SIG-M5 treated with dmso at 0.1 percent for 504 hours (cell line): Measurements from ENCODE around the gene ATF7IP2.
"Not testable (repeated sequence)": the region's sequence is repeated elsewhere in the genome, so short reads cannot be mapped to it uniquely, and the experiment has no call there.

ENCODE experiments used
- DNase-seq: peaks from one replicate; lab custom pipeline; 2025; ENCODE audit not compliant: unreplicated experiment; lab: John Stamatoyannopoulos, UW

ATF7IP2 gene

DNA sequence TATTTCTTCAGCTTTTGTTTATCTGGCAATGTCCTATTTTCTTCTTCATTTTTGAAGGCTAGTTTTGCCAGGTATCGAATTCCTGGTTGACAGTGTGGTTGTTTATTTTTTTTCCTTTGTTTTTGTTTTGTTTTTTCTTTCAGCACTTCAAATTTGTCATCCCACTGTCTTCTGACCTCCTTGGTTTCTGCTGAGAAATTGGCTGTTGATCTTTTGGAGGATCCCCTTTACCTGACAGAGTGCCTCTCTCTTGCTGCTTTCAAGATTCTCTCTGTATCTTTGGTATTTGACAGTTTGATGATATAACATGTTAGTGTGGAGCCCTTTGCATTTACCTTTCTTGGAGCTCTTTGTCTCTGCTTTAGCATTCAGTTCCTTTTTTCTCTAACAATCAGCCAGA is 9.6 kb upstream of the ATF7IP2 start:
- no peak for DNase-seq

DNA sequence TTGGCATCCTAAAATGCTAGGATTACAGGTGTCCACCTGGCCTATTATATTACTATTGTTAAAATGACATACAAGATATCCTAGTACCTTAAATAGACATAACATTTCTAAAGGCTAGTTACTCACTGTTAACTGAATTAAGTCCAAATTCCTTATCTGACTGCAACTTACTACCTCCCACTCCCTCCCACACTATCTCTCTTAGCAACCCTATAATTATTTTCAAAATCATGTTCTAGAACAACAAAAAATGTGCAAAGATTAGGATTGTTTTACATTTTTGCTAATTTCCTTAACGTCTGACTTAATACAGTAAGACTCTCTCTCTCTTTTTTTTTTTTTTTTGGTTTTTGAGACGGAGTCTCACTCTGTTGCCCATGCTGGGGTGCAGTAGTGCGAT is 2.2 kb upstream of the ATF7IP2 start:
- no peak for DNase-seq

DNA sequence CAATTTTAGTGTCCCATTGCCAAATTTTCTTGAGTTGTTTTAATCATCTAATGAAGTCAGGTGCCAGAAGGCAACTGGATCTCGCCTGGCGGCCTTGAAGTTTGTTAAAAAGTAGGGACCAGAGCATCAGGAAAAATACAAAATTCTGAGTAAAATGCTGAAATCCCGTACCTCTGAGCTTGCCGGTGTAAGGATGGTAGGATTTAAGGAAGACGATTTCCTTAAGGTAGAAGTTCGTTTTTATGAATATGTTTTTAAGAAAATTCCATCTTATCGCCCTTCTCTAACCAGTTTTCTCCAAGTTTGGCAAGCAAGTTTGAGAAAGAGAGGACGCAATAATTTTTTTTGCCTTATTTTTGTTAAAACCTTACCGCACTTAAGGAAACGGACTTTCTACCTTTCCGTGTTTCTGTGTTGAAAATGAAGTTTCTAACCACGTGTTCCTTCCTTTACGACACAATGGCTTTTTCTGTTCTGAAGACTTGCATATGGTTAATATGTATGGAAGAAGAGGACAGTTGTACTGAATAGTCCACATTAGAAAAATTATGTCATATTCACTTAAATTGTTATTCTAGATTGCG is 748 bp downstream of the ATF7IP2 start:
- DNase-seq: peak; percentile 42

DNA sequence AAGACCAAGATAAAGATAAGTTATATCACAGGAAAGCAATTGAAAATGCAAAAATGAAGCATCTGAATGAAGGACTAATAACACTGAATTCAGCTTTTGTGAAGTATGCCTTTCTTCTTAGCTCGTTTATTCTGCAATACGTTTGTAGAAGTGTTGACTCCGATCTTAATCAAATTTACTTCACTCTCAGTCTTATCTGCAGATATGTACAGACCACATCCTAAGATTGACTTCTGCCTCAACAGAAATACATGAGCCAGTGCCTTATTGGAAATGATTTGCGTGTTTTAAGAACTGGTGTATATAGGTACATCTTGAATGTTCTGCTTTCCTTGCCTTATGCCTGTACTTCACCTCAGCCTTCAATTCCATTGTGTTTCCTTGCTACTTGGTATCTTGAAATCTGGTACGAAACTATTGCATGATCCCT is 1.3 kb downstream of the ATF7IP2 start:
- DNase-seq: no peak

DNA sequence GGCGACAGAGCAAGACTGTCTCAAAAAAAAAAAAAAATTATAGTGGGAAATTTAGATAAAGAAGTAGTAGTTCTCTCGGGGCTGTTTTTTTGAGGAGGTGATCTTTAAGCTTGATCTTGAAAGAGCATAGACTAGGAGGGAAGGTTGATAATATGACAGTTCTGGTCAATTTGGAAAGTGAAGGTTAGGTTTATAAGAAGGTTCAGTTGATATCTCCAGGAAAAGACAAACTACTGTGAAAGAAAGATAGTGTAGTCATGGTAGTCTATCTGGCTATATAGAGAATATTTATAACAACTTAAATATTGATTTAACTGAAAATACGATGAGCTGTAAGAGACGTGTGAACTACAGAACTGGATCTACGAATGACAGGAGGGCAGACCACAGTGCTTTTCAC is 3.1 kb downstream of the ATF7IP2 start:
- DNase-seq: no peak

DNA sequence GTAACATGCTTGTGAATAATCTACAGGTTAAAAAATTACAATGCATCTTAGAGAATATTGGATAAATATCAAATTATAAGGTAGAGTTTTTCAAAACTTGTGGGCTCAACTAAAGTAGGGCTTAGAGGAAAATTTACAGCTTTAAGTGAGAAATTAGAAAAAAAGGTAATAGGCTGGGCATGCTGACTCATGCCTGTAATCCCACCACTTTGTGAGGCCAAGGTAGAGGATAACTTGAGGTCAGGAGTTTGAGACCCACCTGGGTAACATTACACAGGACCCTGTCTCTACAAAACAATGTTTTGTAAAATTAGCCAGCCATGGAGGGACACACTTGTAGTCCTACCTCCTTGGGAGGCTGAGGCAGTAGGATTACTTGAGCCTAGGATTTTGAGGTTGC is 4.5 kb downstream of the ATF7IP2 start:
- no peak for DNase-seq

DNA sequence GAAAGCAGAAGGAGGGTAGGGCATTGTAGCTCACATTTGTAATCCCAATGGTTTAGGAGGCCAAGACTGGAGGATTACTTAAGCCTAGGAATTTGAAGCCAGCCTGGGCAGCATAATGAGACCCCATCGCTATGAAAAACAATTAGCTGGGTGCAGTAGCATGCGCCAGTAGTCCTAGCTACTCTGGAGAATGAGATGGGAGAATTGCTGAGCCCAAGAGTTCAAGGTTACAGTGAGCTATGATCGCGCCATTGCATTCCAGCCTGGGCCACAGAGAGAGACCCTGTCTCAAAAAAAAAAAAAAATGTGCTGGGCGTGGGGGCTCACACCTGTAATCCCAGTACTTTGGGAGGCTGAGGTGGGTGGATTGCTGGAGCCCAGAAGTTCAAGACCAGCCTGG is 5.0 kb downstream of the ATF7IP2 start:
- DNase-seq: no peak

DNA sequence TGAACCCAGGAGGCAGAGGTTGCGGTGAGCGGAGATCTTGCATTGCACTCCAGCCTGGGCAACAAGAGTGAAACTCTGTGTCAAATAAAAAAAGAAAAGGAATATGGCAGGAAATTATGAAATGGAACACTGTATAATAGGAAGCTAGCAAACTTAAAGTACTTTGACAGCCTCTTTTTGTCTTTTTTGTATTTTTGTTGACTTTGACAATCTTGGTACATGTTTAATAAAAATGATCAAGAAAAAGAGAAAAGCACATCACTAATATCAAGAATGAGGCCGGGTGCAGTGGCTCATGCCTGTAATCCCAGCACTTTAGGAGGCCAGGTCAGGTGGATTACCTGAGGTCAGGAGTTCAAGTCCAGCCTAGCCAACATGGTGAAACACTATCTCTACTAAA is 5.5 kb downstream of the ATF7IP2 start:
- no peak for DNase-seq

DNA sequence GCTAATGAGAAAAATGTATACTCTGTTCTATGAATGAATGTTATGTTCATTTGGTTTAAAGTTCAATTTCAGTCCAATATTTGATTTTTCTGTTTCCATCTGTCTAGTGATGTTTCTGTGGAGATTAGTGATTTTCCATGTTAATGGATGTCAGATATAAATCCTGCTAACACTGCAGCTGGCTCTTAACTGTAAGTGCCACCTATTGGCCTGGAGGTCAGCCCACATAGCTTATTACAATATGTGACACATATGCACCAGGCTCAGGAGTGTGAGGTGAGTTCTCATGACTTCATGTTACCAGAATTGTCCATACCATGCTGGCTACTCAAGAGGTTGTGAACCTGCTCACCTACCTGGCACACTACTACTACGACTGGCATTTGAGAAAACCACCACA is 17.1 kb downstream of the ATF7IP2 start:
- no peak for DNase-seq

DNA sequence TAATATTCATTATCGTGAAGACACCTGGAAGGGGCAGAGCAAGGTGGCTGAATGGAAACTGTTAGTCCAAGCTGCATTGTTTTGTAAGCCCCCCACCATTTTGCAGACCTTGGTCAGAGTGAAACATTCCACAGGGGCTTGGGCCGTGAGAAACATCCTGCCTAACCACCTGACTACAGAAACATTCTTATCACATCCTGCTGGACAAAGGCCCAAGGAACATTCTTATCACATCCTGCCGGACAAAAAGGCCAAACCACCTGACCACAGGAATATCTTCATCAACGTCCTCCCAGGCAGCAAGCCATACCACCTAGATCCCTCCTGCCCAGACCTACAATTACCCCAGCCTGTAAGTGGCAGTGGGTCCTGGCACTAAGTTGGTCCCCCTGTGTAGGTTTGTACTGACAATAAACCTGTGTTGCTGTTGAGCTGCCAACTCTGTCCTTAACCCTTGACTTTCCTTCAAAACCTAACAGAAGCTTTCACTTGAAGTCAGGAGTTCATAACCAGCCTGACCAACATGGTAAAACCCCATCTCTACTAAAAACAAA is 19.6 kb downstream of the ATF7IP2 start:
- DNase-seq: no peak

DNA sequence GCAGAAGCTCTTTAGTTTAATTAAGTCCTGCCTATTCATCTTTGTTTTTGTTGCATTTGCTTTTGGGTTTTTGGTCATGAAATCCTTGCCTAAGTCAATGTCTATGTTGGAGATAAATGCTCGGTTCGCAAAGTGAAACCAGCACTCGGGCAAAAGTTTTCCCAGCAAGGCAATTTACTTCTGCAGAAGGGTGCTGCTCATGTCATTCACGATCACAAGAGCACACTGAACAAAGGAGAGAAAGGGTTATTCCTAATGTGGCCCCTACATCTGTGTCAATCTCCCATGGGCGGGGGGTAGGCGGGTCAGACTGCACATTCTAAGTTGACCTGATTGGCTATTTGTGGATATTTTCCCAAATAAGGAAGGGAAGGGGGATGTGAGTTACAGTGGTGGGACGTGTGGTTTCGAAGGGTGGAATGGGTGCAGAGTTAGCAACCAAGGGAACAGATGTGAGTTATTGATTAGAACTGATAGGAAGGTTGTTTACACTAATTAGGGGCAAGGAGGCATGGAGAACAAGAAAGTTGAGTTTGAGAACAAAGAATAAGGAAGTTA is 23.0 kb downstream of the ATF7IP2 start:
- no peak for DNase-seq

DNA sequence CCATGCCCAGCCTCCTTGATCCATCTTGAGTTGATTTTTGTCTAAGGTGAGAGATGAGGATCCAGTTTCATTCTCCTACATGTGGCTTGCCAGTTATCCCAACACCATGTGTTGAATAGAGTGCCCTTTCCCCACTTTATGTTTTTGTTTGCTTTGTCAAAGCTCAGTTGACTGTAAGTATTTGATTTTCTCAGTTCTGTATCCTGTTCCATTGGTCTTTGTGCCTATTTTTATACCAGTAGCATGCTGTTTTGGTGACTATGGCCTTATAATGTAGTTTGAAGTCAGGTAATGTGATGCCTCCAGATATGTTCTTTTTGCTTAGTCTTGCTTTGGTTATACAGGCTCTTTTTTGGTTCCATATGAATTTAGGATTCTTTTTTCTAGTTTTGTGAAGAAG is 23.9 kb downstream of the ATF7IP2 start:
- DNase-seq: not testable (repeated sequence)

DNA sequence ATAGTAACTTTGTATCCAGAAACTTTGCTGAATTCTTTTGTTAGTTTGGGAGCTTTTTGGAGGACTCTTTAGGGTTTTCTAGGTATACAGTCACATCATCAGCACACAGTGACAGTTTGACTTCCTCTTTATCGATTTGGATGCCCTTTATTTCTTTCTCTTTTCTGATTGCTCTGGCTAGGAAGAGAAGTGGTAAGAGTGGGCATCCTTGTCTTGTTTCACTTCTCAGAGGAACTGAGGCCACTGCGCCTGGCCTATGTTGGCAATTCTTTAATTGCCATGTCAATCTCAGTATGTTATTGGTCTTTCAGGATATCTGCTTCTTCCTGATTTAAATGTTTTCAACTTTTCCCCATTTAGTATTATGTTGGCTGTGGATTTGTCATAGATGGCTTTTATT is 24.6 kb downstream of the ATF7IP2 start:
- DNase-seq: no peak

DNA sequence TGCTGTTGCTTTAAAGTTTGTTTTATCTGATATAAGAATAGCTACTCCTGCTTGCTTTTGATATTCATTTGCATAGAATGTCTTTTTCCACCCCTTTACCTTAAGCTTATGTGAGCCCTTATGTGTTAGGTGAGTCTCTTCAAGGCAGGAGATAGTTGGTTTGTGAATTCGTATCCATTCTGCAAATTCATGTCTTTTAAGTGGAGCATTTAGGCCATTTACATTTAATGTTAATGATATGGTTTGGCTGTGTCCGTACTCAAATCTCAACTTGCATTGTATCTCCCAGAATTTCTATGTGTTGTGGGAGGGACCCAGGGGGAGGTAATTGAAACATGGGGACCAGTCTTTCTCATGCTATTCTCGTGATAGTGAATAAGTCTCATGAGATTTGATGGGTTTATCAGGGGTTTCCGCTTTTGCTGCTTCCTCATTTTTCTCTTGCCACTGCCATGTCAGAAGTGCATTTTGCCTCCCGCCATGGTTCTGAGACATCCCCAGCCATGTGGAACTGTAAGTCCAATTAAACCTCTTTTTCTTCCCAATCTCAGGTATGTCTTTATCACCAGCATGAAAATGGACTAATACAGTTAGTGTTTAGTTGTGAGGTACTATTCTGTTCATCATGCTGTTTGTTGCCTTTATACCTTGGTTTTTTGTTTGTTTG is 27.2 kb downstream of the ATF7IP2 start:
- DNase-seq: no peak

DNA sequence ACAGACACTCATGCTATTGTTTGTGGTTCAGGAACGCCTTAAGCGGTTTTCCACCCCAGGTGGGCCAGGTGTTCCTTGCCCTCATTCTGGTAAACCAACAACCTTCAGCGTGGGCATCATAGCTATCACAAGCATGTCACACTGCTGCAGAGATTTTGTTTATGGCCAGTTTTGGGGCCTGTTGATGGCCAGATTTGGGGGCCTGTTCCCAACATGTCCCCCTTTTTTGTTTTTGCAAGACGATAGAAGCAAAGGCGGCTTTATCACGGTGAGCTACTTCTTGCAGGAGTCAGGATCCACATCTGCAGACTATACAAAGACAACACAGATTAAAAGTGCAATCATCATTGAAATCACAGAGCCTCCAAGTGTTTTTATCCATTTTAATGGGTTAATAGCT is 32.3 kb downstream of the ATF7IP2 start:
- not testable (repeated sequence) for DNase-seq

DNA sequence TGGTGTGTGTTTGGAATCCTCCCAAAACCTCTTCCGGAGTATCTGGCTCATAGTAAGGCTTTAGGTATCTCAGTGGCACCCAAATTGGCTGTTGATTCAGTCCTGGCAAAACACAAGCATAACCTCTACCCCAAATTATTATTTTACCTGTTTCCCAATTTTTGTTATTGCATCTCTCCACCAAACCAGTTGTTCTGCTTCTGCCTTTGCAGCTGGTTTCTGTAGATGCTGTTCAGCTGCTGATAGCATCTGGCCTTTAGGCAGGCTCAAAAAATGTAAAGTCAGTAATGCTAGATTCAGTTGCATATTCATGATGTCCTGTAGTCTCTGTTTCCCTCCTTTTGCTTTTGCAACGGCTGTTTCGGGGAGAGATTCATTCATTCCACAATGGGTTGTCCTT is 33.8 kb downstream of the ATF7IP2 start:
- DNase-seq: no peak

DNA sequence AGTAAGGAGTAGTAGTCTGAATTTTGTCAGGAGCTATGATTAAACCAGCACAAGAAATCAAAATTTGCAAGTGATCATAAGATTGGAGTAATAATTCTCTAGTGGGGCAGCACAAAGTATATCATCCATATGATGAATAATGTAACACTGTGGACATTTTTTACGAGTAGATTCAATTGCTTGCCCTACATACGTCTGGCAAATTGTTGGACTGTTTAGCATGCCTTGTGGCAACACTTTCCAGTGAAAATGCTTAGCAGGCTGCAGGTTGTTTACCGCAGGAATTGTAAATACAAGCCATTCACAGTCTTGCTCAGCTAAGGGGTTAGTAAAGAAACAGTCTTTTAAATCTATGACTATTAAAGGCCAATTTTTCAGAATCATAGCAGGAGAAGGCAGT is 35.7 kb downstream of the ATF7IP2 start:
- DNase-seq: no peak

DNA sequence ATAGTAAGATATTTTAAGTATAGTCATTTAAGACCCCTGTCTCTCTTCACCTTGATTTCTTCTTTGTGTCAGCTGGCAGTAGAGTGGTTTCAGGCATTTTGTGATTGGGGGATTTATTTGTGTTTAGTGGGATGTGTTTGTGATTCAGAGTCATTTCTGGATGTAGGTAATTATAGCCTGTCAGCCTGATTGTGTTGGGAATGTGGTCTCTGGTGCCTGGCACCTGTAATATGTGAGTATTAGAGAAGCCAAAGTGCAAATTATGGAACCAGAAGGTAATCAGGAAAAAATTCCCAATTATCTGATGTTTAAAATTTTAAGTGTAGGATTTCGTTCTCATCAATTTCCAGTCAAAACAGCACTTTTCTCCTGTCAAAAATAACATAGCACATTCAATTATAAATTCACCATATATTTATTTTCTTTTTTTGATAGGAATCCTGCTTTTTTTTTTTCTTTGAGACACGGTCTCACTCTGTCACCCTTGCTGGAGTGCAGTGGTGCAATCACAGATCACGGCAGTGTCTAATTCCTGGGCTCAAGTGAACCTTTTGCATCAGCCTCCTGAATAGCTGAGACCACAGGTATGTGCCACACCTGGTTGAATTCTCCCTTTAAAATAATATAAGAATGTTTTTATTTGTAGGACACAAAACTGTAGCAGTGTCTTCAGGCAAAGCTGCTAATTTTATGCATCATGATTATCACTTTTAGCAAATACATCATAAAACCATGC is 42.7 kb downstream of the ATF7IP2 start:
- DNase-seq: no peak

DNA sequence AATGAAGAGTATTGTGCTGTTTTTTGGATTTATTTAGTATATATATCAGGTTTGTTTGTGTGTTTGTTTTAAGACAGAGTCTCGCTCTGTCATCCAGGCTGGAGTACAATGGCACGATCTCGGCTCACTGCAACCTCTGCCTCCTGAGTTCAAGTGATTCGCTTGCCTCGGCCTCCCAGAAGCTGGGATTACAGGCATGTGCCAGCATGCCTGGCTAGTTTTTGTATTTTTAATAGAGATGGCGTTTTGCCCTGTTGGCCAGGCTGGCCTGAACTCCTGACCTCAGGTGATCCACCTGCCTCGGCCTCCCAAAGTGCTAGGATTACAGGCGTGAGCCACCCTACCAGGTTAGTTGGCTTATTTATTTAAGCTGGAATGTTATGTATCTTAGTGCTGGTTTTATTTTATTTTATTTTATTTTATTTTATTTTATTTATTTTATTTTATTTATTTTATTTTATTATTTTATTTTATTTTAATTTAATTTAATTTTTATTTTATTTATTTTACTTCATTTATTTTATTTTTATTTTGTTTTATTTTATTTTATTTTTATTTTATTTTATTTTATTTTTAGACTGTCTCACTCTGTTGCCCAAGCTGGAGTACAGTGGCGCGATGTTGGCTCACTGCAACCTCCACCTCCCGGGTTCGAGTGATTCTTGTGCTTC is 43.6 kb downstream of the ATF7IP2 start:
- not testable (repeated sequence) for DNase-seq

DNA sequence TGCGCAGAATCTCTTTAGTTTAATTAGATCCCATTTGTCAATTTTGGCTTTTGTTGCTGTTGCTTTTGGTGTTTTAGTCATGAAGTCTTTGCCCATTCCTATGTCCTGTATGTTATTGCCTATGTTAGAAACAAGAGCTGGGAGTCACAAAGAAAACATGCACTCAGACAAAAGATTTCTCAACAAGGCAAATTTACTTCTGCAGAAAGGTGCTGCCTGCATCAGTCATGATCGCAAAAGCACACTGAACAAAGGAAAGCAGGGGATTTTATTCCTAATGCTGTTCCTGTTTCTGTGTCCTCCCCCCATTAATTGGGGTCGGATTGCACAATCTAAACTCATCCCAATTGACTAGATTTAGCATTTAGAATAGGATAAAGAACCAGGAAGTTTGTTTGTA is 55.9 kb downstream of the ATF7IP2 start:
- no peak for DNase-seq

DNA sequence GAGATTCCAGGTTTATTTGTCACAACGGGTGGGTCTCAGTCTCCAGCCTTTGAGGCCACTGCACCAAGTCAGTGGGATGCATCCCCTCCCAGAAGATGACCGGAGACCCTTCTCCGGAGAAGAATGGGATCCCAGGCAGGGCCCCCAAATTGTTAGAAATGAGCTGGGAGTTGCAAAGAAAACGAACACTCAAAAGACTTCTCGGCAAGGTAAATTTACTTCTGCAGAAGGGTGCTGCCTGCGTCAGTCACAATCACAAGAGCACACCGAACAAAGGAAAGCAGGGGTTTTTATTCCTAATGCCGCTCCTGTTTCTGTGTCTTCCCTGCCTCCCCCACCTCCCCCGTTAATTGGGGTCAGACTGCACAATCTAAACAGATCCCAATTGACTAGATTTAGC is 61.4 kb downstream of the ATF7IP2 start:
- no peak for DNase-seq
